Astrocyte (in vitro differentiated cells and primary cell): Measurements from ENCODE around the gene CHAD.

ENCODE experiments used
- CTCF ChIP-seq: IDR thresholded peaks from 2 replicates; pipeline ENCODE4 v1.5.1; 2011; ENCODE audit warnings: low read depth, mild to moderate bottlenecking, inconsistent platforms, low read length, moderate library complexity; ENCODE audit not compliant: insufficient read depth
- EZH2 ChIP-seq: IDR thresholded peaks from 2 replicates; pipeline ENCODE4 v1.6.1; 2012; ENCODE audit warnings: mild to moderate bottlenecking, low read length, inconsistent platforms; ENCODE audit not compliant: insufficient read depth

GRCh38 chr17:50432125-50432762 is 36.4 kb downstream of the CHAD start:
- TF ChIP-seq CTCF (no peak), EZH2 (no peak)
